HG03342 (cell line): ENCODE results near the gene ZNF581.

Source experiments
- ATAC-seq: cut with Tn5 transposase; IDR thresholded peaks from one replicate; pipeline ENCODE4 v1.9.1; 2021; ENCODE audit warnings: mild to moderate bottlenecking, moderate library complexity; ENCODE audit not compliant: unreplicated experiment

Gene ZNF581

GRCh38 chr19:55625004-55625326 is 18.5 kb upstream of the ZNF581 start:
- no peak for ATAC-seq

- no peak for ATAC-seq
These were observed 17.1 kb upstream of the ZNF581 start for GRCh38 chr19:55626350-55626749.

- no peak for ATAC-seq
These were observed 11.0 kb upstream of the ZNF581 start for GRCh38 chr19:55632463-55632834.

GRCh38 chr19:55633861-55634260 is 9.6 kb upstream of the ZNF581 start:
- no peak for ATAC-seq

DNA sequence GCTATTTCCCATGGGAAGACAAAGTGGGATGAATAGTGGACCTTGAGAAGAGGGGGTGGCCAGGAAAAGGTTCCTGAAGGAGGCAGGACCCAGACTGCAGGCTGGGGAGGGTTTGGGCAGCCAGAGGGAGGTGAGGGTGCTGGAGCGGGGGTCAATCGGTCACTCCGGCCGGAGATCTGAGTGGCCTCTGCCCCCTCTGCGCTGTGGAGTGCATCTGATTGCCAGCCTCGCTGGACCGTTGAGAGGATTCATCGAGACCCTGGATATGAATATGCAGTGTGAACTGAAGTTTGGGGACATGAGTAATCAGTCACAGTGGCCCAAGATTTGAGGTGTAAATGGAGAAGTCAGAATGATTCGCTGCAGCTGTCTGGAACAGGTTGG is 8.1 kb upstream of the ZNF581 start:
- no peak for ATAC-seq

DNA sequence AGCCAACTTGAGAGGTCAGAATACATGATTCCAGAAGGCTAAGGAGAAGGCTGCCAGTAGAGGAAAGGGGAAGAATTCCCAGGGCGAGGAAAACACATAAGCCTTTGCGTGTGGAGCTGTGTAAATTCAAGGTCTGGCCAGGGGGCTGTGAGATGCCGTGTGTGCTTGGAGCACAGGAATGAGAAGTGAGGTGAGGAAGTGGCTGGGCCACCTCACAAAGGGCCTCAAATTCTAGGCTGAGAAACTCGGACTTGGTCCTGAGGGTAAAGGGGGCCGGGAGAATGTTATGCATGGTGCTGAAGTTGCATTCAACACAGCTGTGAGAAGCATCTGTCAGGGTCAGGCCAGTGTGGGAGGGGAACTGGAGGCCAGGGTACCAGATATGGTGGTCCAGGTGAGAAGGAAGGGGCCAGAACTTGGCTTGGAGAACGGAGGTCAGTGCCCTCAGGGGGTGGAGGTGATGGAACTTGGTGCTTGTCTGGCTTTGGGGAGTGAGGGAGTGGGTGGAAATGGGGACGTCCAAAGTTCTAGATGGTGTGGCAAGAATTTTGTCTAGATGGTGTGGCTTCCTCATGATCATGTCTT is 7.5 kb upstream of the ZNF581 start:
- ATAC-seq = no peak

- no peak for ATAC-seq
These were observed 6.7 kb upstream of the ZNF581 start for GRCh38 chr19:55636723-55637122.

DNA sequence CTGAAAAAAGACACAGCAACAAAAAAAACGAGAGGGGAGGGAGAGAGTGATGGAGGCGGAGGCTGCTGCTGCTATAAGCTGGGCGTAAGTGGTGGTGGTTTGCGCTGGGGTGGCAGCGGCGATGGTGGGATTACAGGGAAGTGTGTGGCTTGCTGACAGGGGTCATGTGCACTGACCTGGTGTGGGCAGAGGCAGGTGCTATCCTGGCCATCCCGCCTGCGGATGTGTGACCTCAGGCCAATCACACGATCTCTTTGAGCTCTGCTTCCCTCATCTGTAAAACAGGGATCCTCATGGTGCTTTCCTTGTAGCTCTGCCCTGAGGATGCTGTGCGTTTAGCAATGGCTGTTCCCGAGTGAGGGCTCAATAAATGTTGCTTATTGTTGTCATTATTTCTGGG is 5.9 kb upstream of the ZNF581 start:
- no peak for ATAC-seq

DNA sequence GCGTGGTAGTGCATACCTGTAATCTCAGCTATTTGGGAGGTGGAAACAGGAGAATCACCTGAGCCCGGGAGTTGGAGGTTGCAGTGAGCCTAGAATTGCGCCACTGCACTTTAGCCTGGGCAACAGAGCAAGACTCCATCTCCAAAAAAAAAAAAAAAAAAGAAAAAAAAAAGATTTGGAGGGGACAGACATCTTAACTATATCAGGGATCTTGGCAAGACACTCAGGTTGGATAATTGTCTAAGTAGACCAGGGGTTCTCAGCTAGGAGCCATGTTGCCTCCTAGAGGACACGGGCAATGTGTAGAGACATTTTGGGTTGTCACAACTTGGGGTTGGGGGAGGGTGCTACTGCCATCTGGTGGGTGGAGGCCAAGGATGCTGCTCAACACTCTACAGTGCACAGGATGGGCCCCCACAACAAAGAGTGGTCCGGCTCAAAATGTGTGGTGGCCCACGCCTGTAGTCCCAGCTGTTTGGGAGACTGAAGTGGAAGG is 4.5 kb upstream of the ZNF581 start:
- ATAC-seq = no peak

GRCh38 chr19:55640043-55640576 is 3.3 kb upstream of the ZNF581 start:
- ATAC-seq = no peak

GRCh38 chr19:55640577-55641425 is 2.6 kb upstream of the ZNF581 start, which contains the start of gene ZNF580:
Gene ZNF580 (plus strand): TSS chr19:55641002. CDS start chr19:55642509, 1,507 bp downstream.
- ATAC-seq = no peak

DNA sequence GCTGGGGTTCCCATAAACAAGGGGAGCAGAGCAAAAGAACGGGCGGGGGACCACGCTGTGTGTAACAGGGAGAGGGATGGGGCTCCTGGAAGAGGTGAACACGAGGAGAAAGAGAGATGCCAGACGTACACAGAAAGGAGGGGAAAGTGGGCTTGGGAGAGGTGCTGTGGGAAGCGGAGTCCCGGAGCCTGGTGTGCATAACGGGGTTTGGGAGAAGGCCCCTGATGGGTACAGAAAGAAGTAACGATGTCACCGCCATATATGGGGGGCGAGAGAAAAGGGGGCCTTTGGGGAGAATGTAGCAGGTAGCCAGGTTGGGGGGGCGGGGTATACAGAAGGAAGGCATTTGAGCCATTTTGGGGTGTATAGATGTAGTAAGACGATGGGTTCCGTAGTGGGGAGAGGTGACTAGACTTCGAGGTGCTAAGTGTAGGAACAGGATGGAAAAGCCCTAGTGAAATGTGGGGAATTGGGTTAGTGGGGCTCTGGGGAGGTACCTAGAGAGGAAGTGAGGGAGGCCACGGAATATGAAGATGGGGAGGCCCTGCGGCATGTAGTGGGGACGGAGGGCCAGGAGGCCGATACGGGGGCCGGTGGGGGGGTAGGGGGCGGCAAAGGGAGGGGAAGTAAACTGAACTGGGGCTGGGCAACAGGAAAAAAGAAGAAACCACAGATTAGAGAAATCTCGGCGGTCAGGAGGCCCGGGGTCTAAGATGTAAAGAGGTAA is 1.9 kb upstream of the ZNF581 start:
- ATAC-seq = no peak

GRCh38 chr19:55642153-55643002 is 1.1 kb upstream of the ZNF581 start:
- ATAC-seq = no peak

DNA sequence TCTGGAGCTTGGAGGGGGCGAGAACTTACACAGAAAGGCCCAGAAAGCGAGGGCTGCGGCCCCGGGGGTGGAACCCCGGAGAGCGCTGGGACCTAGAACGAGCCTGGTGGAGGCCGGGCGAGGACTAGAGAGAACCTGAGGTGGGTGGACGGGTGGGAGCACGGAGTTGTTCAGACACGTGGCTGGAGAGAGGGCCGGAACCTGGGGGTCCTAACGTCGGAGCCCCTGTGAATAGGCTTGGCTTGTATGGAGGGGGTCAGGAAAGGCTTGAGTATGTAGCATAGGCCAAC is 383 bp downstream of the ZNF581 start:
- ATAC-seq = no peak

- no peak for ATAC-seq
These were observed 863 bp downstream of the ZNF581 start for GRCh38 chr19:55644191-55644833.

GRCh38 chr19:55644842-55645511 is 1.5 kb downstream of the ZNF581 start:
- no peak for ATAC-seq

DNA sequence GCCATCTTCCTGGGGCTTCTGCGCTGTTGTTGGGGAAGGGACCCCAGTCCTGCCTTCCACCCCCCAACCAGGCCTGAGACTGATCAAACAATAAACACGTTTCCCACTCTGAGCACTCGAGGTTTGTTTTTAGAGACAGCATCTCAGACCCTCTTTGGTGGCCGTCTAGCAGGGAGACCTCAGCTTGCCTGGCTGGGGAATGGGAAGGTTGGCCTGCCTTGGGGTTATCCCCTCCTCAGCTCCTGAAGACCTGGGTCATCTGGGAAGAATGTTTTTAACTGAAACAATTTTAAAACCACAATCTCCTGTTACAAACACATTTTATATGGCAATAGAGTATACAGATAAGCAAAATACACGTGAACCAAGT is 2.0 kb downstream of the ZNF581 start:
- ATAC-seq = no peak

DNA sequence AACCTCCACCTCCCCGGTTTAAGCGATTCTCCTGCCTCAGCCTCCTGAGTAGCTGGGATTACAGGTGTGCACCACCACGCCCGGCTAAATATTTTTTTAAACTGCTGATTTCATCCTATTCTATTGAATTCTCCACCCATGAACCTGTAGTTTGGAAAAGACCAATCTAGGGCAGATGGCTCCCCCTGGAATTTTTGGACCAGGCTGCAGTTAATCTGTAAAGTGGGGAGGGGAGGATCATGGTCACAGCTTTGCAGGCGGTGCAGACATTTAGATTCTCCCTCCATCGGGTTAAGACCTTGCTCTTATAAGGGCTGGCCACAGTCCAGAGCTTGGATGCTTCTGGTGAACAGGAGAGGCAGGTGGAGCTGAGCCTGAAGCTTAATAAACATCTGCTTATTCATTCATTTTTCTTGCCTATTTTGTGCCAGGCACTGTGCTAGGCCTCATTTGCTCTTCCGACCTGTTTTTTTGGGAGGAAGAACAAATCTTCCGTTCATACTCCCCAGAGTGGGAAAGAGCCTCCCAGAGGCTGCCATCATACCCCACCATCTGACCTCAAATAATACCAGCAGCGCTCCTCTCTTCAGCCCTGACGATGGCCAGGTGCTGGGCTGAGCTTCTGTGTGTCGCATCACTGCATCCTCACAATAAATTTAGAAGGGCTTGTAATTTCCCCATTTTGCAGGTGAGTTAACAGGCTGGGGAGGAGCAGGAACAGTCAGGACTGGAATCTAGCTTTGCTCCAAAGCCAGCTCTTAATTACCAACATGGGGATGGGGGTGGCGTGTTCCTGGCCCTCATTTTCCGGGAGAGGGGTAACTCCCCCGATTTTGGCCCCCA is 3.7 kb downstream of the ZNF581 start:
- no peak for ATAC-seq
